CD14-positive monocyte (primary cell): ENCODE data around the gene INTS6. TPM values are rescaled to one million over a fixed set of nuclear protein-coding genes. Genes with fewer than 3 reads are reported as not detected.

Source experiments
- DNase-seq, 3 donors: peaks; one replicate each; pipeline ENCODE4 v3.0.0-alpha.2; 2011 to 2022
- H2AFZ ChIP-seq: 2 replicates; pipeline ENCODE4 v1.6.0; 2012; ENCODE audit warnings: mild to moderate bottlenecking, low read depth, low read length, inconsistent platforms; ENCODE audit not compliant: insufficient read depth, poor library complexity, severe bottlenecking
- H3K27ac ChIP-seq, 2 donors: 1 replicate in 1 of 2; 2 replicates in 1 of 2; pipeline ENCODE4 v1.5.1; 2012 to 2013; ENCODE audit warnings: low read length in 2 of 2, control low read depth in 1 of 2, inconsistent platforms in 1 of 2, low read depth in 1 of 2, mild to moderate bottlenecking in 1 of 2
- H3K27me3 ChIP-seq, 2 donors: one replicate each; pipeline versions ENCODE4 v1.6.0 to v1.6.1; 2011 to 2013; ENCODE audit warnings: low read length in 2 of 2; ENCODE audit not compliant: control insufficient read depth in 2 of 2, insufficient read depth in 2 of 2
- H3K36me3 ChIP-seq, 2 donors: replicated peaks in 1 of 2; 1 replicate in 1 of 2; 2 replicates in 1 of 2; pipeline versions ENCODE4 v1.5.1 to v1.6.1; 2012 to 2013; ENCODE audit warnings: low read length in 2 of 2, control low read depth in 1 of 2, inconsistent platforms in 1 of 2, mild to moderate bottlenecking in 1 of 2; ENCODE audit not compliant: insufficient read depth in 2 of 2, control insufficient read depth in 1 of 2
- H3K4me1 ChIP-seq, 2 donors: 1 replicate in 1 of 2; 2 replicates in 1 of 2; pipeline versions ENCODE4 v1.5.1 to v1.6.1; 2012 to 2013; ENCODE audit warnings: low read length in 2 of 2, control low read depth in 1 of 2, inconsistent platforms in 1 of 2, mild to moderate bottlenecking in 1 of 2, moderate library complexity in 1 of 2; ENCODE audit not compliant: insufficient read depth in 2 of 2, control insufficient read depth in 1 of 2
- H3K4me2 ChIP-seq: replicated peaks from 2 replicates; pipeline ENCODE3; 2012; ENCODE audit warnings: low read length, moderate library complexity, mild to moderate bottlenecking; ENCODE audit not compliant: poor library complexity, severe bottlenecking; ENCODE audit errors: extremely low read depth
- H3K4me3 ChIP-seq, 3 experiments: fragments of 200-600 bp in 1 of 3; sonication (generic) in 1 of 3; replicated peaks in 1 of 3; 1 replicate in 2 of 3; 2 replicates in 1 of 3; pipeline ENCODE4 v1.5.1; 2011 to 2013; ENCODE audit warnings: low read length in 3 of 3, mild to moderate bottlenecking in 3 of 3, control low read depth in 2 of 3, low read depth in 2 of 3, inconsistent platforms in 1 of 3, moderate library complexity in 1 of 3
- H3K79me2 ChIP-seq: 2 replicates; pipeline ENCODE4 v1.6.0; 2012; ENCODE audit warnings: mild to moderate bottlenecking, control low read depth, inconsistent platforms, low read length, moderate library complexity; ENCODE audit not compliant: insufficient read depth
- H3K9ac ChIP-seq: 2 replicates; pipeline ENCODE4 v1.6.0; 2017; ENCODE audit warnings: low read length, mild to moderate bottlenecking; ENCODE audit not compliant: insufficient read depth, poor library complexity, severe bottlenecking
- H3K9me3 ChIP-seq, 2 donors: replicated peaks in 1 of 2; 1 replicate in 1 of 2; 2 replicates in 1 of 2; pipeline versions ENCODE4 v1.5.1 to v1.6.1; 2012 to 2013; ENCODE audit warnings: low read length in 2 of 2, control low read depth in 1 of 2; ENCODE audit not compliant: control insufficient read depth in 1 of 2, insufficient read depth in 1 of 2
- H4K20me1 ChIP-seq: 2 replicates; pipeline ENCODE4 v1.6.0; 2012; ENCODE audit warnings: mild to moderate bottlenecking, low read length, control low read depth, moderate library complexity; ENCODE audit not compliant: insufficient read depth
- H3K27ac Mint-ChIP-seq, 7 donors: one replicate each; pipeline ENCODE4 v1.8.0; 2020; ENCODE audit warnings: mild to moderate bottlenecking in 7 of 7, mixed read lengths in 7 of 7, moderate library complexity in 6 of 7, inconsistent platforms in 2 of 7
- H3K27me3 Mint-ChIP-seq, 3 donors: one replicate each; pipeline ENCODE4 v1.8.0; 2021 to 2022; ENCODE audit warnings: low read depth in 3 of 3, mild to moderate bottlenecking in 3 of 3, mixed read lengths in 3 of 3, moderate library complexity in 3 of 3, inconsistent platforms in 1 of 3
- H3K36me3 Mint-ChIP-seq, 2 donors: one replicate each; pipeline ENCODE4 v1.8.0; 2020; ENCODE audit warnings: mixed read lengths in 2 of 2, inconsistent platforms in 1 of 2, mild to moderate bottlenecking in 1 of 2
- H3K4me1 Mint-ChIP-seq: one replicate; pipeline ENCODE4 v1.8.0; 2020; ENCODE audit warnings: mild to moderate bottlenecking, mixed read lengths
- H3K4me3 Mint-ChIP-seq, 2 donors: one replicate each; pipeline ENCODE4 v1.8.0; 2020; ENCODE audit warnings: mild to moderate bottlenecking in 2 of 2, mixed read lengths in 2 of 2, moderate library complexity in 1 of 2
- H3K9me3 Mint-ChIP-seq, 7 donors: one replicate each; pipeline ENCODE4 v1.8.0; 2020 to 2022; ENCODE audit warnings: mixed read lengths in 7 of 7, mild to moderate bottlenecking in 6 of 7, moderate library complexity in 6 of 7, inconsistent platforms in 2 of 7
- CTCF ChIP-seq: fragments of 200-600 bp; IDR thresholded peaks from one replicate; pipeline ENCODE4 v1.8.0; 2022; ENCODE audit warnings: antibody characterized with exemption, mild to moderate bottlenecking
- WGBS: methylation state at CpG from one replicate; pipeline ENCODE4 v1.1.5; 2013; ENCODE audit warnings: missing lambda C conversion rate; ENCODE audit not compliant: insufficient coverage; 5-methylcytosine and 5-hydroxymethylcytosine counted together
- intact Hi-C, 2 donors: fragments of 100-400 bp; cut with micrococcal nuclease; formaldehyde crosslinking; loops; one replicate each; pipeline versions ENCODE4 v1.15.0 to v1.15.1; 2023
- polyA plus RNA-seq, 3 donors: library from polyadenylated mRNA; depleted of rRNA in 1 of 3; unstranded in 2 of 3; stranded (reverse) in 1 of 3; fragments of 300-500 nt in 2 of 3; fragments of >200 nt in 1 of 3; fragmentation: Illumina TruSeq in 2 of 3; gene quantifications; 1 replicate in 2 of 3; 2 replicates in 1 of 3; pipeline ENCODE4 v1.2.3, GENCODE V29; 2012 to 2021

INTS6 gene
- polyA plus RNA-seq, 3 donors = 10.8 to 13.2 (median 11.6) TPM

DNA sequence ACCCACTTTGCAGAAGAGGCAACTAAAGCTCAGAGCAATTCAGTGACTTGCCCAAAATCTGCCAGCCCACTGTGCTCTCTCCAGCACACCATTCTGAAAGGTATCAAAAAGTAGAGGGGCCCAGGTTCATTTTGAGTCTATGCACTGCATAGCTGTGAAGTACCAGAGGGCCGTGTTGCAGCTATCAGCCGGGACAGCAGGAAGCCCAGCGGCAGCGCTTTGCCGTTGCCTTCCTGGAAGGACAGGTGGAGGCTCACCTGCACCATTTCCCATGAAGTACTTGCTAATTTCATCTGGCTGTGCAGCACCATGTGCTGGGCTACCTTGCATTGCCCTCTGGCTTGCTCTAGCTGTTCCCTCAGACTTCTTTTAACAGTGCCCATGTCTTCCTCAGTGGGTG lies 116.1 kb downstream of the INTS6 start:
- no peak overlapping the region for H3K4me3 ChIP-seq
- WGBS = 95% methylated on average over 5 of the region's 5 CpGs
- H3K4me1 ChIP-seq = no peaks in the 10 kb centered on the region

GRCh38 chr13:51333826-51334225 lies 119.0 kb downstream of the INTS6 start:
- intact Hi-C loops = no loop called here
- no peak for TF ChIP-seq CTCF
- Histone ChIP-seq H3K79me2 (no peaks in the 10 kb centered on the region), H2AFZ (no peak overlapping the region), H3K9ac (no peak overlapping the region), H3K27me3 (no peaks in the 10 kb centered on the region), H3K4me1 (peaks cover 13 to 15% of the 10 kb centered on the region in 2 donors), H3K27ac (no peak overlapping the region), H4K20me1 (no peaks in the 10 kb centered on the region), H3K4me2 (no peak overlapping the region), H3K4me3 (no peak overlapping the region), H3K9me3 (no peaks in the 10 kb centered on the region), H3K36me3 (no peaks in the 10 kb centered on the region)
- Mint-ChIP-seq H3K27ac (no peak overlapping the region), H3K27me3 (no peaks in the 10 kb centered on the region), H3K9me3 (no peaks in the 10 kb centered on the region), H3K4me3 (no peak overlapping the region), H3K4me1 (peaks cover 15% of the 10 kb centered on the region), H3K36me3 (no peaks in the 10 kb centered on the region)
- no peak for DNase-seq

More for the DNA sequence above, 116.1 kb downstream of the INTS6 start:
- no peak for TF ChIP-seq CTCF
- Mint-ChIP-seq H3K27me3 (peaks cover 0 to 2% (median 0%) of the 10 kb centered on the region in 3 donors), H3K4me1 (peaks cover 9% of the 10 kb centered on the region), H3K36me3 (no peaks in the 10 kb centered on the region), H3K27ac (no peak overlapping the region), H3K4me3 (no peak overlapping the region), H3K9me3 (no peaks in the 10 kb centered on the region)
- Histone ChIP-seq H3K27me3 (no peaks in the 10 kb centered on the region), H3K79me2 (no peaks in the 10 kb centered on the region), H2AFZ (no peak overlapping the region), H3K9ac (no peak overlapping the region), H4K20me1 (no peaks in the 10 kb centered on the region), H3K27ac (no peak overlapping the region), H3K9me3 (no peaks in the 10 kb centered on the region), H3K36me3 (no peaks in the 10 kb centered on the region), H3K4me2 (no peak overlapping the region)
- DNase-seq = no peak
- intact Hi-C loops = no loop called here
